Measurements from ENCODE around the gene GET3.
A peak's percentile ranks its signal among the peaks of the same experiment; 100 is the strongest.

DNA sequence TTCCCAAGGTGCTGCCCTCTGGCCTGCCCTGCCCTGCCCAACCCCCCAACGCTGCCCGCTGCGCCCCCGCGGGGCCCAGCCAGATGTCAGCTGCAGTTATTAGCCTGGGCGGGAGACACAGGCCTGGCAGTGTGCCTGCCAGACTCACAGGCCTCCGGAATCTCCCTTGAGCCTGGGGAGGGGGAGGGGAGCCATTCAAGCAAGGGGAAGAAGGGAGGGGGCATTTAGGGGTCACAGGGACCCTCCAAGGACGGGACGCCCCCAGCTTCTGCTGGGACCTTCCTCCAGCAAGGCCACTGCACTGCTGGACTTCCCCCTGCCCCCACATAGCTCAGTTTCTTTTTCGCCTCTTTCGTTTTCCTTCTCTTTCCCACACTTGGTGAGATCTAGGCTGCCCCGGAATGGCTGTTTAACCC lies 51.4 kb downstream of the GET3 start:
- TF ChIP-seq FOXA1 (IDR thresholded peaks at IDR 0.05): no peak
- peak in 1 of 2 donors; percentile 5 for TF ChIP-seq RAD21 (IDR thresholded peaks at IDR 0.05)
- TF ChIP-seq, protein P1, sequence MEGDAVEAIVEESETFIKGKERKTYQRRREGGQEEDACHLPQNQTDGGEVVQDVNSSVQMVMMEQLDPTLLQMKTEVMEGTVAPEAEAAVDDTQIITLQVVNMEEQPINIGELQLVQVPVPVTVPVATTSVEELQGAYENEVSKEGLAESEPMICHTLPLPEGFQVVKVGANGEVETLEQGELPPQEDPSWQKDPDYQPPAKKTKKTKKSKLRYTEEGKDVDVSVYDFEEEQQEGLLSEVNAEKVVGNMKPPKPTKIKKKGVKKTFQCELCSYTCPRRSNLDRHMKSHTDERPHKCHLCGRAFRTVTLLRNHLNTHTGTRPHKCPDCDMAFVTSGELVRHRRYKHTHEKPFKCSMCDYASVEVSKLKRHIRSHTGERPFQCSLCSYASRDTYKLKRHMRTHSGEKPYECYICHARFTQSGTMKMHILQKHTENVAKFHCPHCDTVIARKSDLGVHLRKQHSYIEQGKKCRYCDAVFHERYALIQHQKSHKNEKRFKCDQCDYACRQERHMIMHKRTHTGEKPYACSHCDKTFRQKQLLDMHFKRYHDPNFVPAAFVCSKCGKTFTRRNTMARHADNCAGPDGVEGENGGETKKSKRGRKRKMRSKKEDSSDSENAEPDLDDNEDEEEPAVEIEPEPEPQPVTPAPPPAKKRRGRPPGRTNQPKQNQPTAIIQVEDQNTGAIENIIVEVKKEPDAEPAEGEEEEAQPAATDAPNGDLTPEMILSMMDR (IDR thresholded peaks at IDR 0.05; ENCODE audit: low read depth, low read length, missing input control): no peak
- TF ChIP-seq JUND (IDR thresholded peaks at IDR 0.05): no peak
- peak; percentile 12 for TF ChIP-seq YY1 (IDR thresholded peaks at IDR 0.05)
- peak; percentile 44 to 55 for TF ChIP-seq HNF4A (conservative IDR thresholded peaks at IDR 0.05)
- TF ChIP-seq, protein P2, sequence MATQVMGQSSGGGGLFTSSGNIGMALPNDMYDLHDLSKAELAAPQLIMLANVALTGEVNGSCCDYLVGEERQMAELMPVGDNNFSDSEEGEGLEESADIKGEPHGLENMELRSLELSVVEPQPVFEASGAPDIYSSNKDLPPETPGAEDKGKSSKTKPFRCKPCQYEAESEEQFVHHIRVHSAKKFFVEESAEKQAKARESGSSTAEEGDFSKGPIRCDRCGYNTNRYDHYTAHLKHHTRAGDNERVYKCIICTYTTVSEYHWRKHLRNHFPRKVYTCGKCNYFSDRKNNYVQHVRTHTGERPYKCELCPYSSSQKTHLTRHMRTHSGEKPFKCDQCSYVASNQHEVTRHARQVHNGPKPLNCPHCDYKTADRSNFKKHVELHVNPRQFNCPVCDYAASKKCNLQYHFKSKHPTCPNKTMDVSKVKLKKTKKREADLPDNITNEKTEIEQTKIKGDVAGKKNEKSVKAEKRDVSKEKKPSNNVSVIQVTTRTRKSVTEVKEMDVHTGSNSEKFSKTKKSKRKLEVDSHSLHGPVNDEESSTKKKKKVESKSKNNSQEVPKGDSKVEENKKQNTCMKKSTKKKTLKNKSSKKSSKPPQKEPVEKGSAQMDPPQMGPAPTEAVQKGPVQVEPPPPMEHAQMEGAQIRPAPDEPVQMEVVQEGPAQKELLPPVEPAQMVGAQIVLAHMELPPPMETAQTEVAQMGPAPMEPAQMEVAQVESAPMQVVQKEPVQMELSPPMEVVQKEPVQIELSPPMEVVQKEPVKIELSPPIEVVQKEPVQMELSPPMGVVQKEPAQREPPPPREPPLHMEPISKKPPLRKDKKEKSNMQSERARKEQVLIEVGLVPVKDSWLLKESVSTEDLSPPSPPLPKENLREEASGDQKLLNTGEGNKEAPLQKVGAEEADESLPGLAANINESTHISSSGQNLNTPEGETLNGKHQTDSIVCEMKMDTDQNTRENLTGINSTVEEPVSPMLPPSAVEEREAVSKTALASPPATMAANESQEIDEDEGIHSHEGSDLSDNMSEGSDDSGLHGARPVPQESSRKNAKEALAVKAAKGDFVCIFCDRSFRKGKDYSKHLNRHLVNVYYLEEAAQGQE (IDR thresholded peaks at IDR 0.05): peak; percentile 35
- TF ChIP-seq, protein P3, sequence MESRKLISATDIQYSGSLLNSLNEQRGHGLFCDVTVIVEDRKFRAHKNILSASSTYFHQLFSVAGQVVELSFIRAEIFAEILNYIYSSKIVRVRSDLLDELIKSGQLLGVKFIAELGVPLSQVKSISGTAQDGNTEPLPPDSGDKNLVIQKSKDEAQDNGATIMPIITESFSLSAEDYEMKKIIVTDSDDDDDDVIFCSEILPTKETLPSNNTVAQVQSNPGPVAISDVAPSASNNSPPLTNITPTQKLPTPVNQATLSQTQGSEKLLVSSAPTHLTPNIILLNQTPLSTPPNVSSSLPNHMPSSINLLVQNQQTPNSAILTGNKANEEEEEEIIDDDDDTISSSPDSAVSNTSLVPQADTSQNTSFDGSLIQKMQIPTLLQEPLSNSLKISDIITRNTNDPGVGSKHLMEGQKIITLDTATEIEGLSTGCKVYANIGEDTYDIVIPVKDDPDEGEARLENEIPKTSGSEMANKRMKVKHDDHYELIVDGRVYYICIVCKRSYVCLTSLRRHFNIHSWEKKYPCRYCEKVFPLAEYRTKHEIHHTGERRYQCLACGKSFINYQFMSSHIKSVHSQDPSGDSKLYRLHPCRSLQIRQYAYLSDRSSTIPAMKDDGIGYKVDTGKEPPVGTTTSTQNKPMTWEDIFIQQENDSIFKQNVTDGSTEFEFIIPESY (IDR thresholded peaks at IDR 0.05): no peak
- TF ChIP-seq, protein P4, sequence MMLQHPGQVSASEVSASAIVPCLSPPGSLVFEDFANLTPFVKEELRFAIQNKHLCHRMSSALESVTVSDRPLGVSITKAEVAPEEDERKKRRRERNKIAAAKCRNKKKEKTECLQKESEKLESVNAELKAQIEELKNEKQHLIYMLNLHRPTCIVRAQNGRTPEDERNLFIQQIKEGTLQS (IDR thresholded peaks at IDR 0.05): no peak
- TF ChIP-seq, protein P5, sequence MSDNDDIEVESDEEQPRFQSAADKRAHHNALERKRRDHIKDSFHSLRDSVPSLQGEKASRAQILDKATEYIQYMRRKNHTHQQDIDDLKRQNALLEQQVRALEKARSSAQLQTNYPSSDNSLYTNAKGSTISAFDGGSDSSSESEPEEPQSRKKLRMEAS (IDR thresholded peaks at IDR 0.05): peak; percentile 37
- no peak for TF ChIP-seq HNF4G (IDR thresholded peaks at IDR 0.05)
- TF ChIP-seq SP1 (IDR thresholded peaks at IDR 0.05): peak; percentile 58
- no peak for TF ChIP-seq GABPA (IDR thresholded peaks at IDR 0.05 in 1 of 2, conservative IDR thresholded peaks at IDR 0.05 in 1 of 2)
- TF ChIP-seq FOXA2 (IDR thresholded peaks at IDR 0.05): no peak

Measured in liver (tissue), 3 donors.